Measurements from ENCODE around the gene FALEC. TPM values are rescaled to one million over a fixed set of nuclear protein-coding genes. Genes with fewer than 3 reads are reported as not detected.
A peak's percentile ranks its signal among the peaks of the same experiment; 100 is the strongest.
"Not testable (repeated sequence)": the region's sequence is repeated elsewhere in the genome, so short reads cannot be mapped to it uniquely, and the experiment has no call there.

FALEC gene
- total RNA-seq, 4 donors from 2014 or later: 1.1 TPM; not detected in 3

DNA sequence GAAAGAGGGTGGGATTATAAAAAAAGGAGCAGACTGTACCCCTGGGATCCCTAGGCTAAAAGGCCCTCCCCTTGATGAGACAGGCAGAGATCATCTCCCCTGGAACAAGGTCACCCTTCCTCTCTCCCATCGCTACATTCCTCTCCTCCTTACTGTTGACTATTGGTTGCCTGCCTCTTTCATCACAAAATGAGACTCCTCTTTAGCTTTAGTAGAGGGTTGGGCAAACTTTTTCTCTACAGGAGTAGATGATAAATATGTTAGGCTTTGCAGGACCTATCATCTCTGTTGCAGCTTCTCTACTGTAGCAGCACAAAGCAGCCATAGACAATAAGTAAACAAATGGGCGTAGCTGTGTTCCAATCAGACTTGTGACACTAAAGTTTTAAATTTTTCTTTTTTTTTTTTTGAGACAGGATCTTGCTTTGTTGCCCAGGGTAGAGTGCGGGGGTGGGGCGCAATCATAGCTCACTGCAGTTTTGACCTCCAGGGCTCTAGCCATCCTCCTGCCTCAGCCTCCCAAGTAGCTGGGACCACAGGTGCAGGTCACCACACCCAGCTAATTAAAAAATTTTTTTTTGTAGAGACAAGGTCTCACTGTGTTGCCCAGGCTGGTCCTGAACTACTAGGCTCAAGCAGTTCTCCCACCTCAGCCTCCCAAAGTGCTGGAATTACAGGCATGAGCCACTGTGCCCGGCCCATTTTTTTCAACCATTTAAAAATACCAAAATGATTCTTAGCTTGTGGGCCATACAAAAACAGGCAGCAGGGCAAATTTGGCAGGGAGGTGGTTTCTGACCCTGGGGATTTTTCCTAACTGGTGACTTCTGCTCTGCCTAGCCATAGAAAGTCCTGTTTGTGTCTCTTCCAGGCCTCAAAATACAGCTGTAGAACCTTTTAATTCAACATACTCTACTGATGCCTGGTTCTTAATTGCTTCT is 48.8 kb downstream of the FALEC start:
- intact Hi-C loops (cut with DNase I; ENCODE audit: low total_unique reads): no loop called here
- H3K4me3 ChIP-seq (ENCODE audit: low read depth, poor library complexity, severe bottlenecking): no peak overlapping the region
- 52 to 65% methylated on average over 5 of the region's 5 CpGs for WGBS, 2 donors
- DNase-seq (ENCODE audit: low spot score in 2 of 2): peak in 1 of 2 donors; percentile 39
- no peak for TF ChIP-seq POLR2A (IDR thresholded peaks at IDR 0.05)
- TF ChIP-seq, protein P1, sequence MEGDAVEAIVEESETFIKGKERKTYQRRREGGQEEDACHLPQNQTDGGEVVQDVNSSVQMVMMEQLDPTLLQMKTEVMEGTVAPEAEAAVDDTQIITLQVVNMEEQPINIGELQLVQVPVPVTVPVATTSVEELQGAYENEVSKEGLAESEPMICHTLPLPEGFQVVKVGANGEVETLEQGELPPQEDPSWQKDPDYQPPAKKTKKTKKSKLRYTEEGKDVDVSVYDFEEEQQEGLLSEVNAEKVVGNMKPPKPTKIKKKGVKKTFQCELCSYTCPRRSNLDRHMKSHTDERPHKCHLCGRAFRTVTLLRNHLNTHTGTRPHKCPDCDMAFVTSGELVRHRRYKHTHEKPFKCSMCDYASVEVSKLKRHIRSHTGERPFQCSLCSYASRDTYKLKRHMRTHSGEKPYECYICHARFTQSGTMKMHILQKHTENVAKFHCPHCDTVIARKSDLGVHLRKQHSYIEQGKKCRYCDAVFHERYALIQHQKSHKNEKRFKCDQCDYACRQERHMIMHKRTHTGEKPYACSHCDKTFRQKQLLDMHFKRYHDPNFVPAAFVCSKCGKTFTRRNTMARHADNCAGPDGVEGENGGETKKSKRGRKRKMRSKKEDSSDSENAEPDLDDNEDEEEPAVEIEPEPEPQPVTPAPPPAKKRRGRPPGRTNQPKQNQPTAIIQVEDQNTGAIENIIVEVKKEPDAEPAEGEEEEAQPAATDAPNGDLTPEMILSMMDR (IDR thresholded peaks at IDR 0.05): no peak

DNA sequence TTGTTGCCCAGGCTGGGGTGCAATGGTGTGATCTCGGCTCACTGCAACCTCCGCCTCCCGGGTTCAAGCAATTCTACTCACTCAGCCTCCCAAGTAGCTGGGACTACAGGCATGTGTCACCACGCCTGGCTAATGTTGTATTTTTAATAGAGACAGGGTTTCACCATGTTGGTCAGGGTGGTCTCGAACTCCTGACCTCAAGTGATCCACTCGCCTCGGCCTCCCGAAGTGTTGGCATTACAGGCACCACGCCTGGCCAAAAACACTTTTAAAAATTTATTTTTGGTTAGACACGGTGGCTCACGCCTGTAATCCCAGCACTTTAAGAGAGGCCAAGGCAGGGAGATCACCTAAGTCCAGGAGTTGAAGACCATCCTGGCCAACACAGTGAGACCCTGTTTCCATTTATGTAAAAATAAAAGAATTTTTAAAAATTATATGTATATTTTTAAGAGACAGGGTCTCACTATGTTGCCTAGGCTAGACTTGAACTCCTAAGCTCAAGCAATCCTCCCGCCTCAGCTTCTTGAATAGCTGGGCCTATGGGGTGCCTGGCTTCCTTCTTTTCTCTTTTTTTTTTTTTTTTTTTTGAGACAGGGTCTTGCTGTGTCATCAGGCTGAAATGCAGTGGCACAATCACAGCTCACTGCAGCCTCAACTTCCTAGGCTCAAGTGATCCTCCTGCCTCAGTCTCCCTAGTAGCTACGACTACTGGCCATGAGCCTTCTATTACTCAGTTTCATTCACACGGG is 49.9 kb downstream of the FALEC start:
- intact Hi-C loops (cut with DNase I; ENCODE audit: low total_unique reads); H3K4me3 ChIP-seq (ENCODE audit: low read depth, poor library complexity, severe bottlenecking); DNase-seq (ENCODE audit: low spot score in 2 of 2): not testable (repeated sequence)
- WGBS, 2 donors: 74 to 75% methylated on average over 14 of the region's 14 CpGs

DNA sequence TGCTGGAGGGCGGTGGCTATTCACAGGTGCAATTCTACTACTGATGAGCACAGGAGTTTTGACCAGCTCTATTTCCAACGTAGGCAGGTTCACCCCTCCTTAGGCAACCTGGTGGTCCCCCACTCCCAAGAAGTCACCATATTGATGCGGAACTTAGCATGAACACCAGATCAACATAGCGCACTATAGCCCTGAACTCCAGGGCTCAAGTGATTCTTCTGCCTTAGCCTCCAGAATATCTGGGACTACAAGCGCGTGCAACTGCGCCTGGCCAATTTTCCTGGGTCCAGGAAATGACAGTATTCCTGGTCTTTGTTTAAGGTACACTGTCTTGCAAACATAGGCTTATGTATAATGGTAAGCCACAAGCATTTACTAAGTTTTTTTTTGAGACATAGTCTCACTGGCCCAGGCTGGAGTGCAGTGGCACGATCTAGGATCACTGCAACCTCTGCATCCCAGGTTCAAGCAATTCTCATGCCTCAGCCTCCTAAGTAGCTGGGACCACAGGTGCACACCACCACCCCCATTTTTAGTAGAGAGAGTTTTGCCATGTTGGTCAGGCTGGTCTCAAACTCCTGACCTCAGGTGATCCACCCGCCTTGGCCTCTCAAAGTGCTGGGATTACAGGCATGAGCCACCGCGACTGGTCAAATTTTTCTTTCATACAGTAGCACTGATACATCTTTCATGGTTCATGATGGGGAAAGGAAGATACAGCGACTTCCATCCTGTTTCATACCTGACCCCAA is 51.2 kb downstream of the FALEC start:
- WGBS, 2 donors: 84 to 85% methylated on average over 12 of the region's 12 CpGs
- intact Hi-C loops (cut with DNase I; ENCODE audit: low total_unique reads): no loop called here
- TF ChIP-seq, protein P1 (IDR thresholded peaks at IDR 0.05): no peak
- no peak for TF ChIP-seq POLR2A (IDR thresholded peaks at IDR 0.05)
- no peak overlapping the region for H3K4me3 ChIP-seq (ENCODE audit: low read depth, poor library complexity, severe bottlenecking)
- DNase-seq (ENCODE audit: low spot score in 2 of 2): no peak

DNA sequence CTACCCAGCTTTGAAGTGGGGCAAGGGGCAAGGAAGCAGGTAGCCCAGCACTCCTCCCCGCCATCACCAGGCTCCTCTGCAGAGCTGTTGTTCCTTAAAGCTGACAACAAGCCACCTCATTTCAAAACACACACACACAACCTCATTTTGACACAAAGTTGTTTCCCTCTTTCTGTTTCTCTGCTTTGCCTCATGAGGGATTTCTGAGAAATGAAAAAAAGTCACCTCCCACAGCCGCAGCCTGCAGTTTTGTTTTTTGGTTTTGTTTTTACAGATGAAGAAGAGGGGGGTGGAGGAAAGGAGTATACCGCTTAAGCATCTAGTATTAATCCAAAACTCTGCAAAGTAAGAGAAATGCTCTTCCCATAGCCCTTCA is 51.8 kb downstream of the FALEC start:
- H3K4me3 ChIP-seq (ENCODE audit: low read depth, poor library complexity, severe bottlenecking): no peak overlapping the region
- 7 to 13% methylated on average over 3 of the region's 3 CpGs for WGBS, 2 donors
- intact Hi-C loops (cut with DNase I; ENCODE audit: low total_unique reads): no loop called here
- peak in 1 of 2 donors; percentile 28 for DNase-seq (ENCODE audit: low spot score in 2 of 2)
- TF ChIP-seq POLR2A (IDR thresholded peaks at IDR 0.05): no peak
- TF ChIP-seq, protein P1 (IDR thresholded peaks at IDR 0.05): no peak

DNA sequence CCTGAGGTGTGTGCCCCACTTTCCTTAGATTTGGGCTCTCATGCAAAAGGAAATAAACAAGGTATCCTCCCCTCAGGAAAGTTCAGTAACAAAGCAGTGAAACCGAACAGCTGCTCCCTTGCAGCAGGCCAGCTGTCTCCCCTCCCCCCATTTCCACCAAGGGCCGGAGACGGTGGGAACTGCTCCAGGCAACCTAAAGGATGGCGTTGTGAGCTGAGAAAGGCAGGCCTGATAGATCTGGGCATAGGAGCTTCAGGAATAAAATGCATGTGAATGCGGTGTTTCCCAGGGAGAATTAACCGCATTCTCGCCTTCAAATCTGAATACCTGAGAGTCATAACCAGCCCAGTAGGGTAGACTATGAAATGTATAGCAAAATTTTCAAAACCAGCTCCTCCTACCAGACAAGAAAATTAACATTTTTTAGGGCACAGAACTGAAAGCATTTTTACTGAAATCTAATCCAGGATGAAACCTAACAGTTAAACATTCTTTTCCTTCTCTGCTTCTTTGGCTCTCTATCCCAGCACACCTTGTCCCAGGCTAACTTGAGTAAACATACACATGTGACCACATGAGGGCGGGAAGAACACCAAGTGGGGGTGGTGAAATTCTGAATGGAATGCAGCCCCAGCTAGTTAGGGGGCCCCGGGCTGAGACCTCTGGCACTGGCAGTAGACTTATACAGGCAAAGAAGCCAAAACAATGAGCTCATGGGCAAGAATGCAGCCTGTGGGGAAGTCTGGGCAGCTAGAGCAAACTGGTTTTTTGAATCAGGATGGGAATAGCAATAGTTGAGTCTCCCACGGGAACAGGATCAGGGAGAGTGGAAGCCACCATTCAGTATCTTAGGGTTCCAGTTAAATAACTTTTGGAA is 52.4 kb downstream of the FALEC start:
- DNase-seq (ENCODE audit: low spot score in 2 of 2): peak; percentile 97
- 4 to 9% methylated on average over 10 of the region's 10 CpGs for WGBS, 2 donors
- intact Hi-C loops (cut with DNase I; ENCODE audit: low total_unique reads): no loop called here
- no peak overlapping the region for H3K4me3 ChIP-seq (ENCODE audit: low read depth, poor library complexity, severe bottlenecking)
- TF ChIP-seq POLR2A (IDR thresholded peaks at IDR 0.05): no peak
- TF ChIP-seq, protein P1 (IDR thresholded peaks at IDR 0.05): no peak

Measured in lower leg skin (tissue), 4 donors.